H1 (cell line): ENCODE results near the gene SIAH3. TPM values are rescaled to one million over a fixed set of nuclear protein-coding genes. Genes with fewer than 3 reads are reported as not detected.

Source experiments
- ASH2L ChIP-seq: fragments of 200-600, 300-600 bp; sonication (generic); IDR thresholded peaks from one replicate; pipeline ENCODE4 v1.7.1; 2017; ENCODE audit warnings: low read length
- CHD1 ChIP-seq: IDR thresholded peaks from 2 replicates; pipeline ENCODE4 v1.6.1; 2012; ENCODE audit warnings: low read depth, low read length, improper control_type of control experiment
- CHD2 ChIP-seq: IDR thresholded peaks from 2 replicates; pipeline ENCODE4 v1.6.1; 2012; ENCODE audit warnings: low read length, improper control_type of control experiment
- HDAC6 ChIP-seq: IDR thresholded peaks from one replicate; pipeline ENCODE4 v1.7.1; 2012; ENCODE audit warnings: low read depth, mild to moderate bottlenecking, inconsistent platforms, low read length, moderate library complexity
- POLR2A ChIP-seq, 2 experiments: IDR thresholded peaks; 1 replicate in 1 of 2; 2 replicates in 1 of 2; pipeline ENCODE4 v1.6.1; 2011; ENCODE audit warnings: low read depth in 2 of 2, low read length in 2 of 2, mild to moderate bottlenecking in 2 of 2; ENCODE audit errors: control extremely low read depth in 1 of 2
- SIX5 ChIP-seq: IDR thresholded peaks from 2 replicates; pipeline ENCODE4 v1.6.1; 2011; ENCODE audit warnings: mild to moderate bottlenecking, low read depth, low read length
- SP1 ChIP-seq: IDR thresholded peaks from 2 replicates; pipeline ENCODE4 v1.6.1; 2011; ENCODE audit warnings: low read depth, low read length
- polyA plus RNA-seq, 7 experiments: library from polyadenylated mRNA; depleted of rRNA in 3 of 7; stranded (reverse) in 5 of 7; unstranded in 2 of 7; fragments of >200 nt in 5 of 7; fragments of 200-250 nt in 2 of 7; gene quantifications; 1 replicate in 5 of 7; 2 replicates in 1 of 7; 4 replicates in 1 of 7; pipeline versions ENCODE4 v1.2.1 to v1.2.3, GENCODE V29; 2011 to 2013; ENCODE audit warnings: missing spikeins in 2 of 7, mixed read lengths in 2 of 7
- total RNA-seq: library from RNA; stranded (reverse); fragmentation: NEBNext Ultra II Directional; extraction: Animal tissue kit (Norgen Biotek cat#: 25700); gene quantifications from 2 replicates; pipeline ENCODE4 v1.2.1, GENCODE V29; 2021

Gene SIAH3
- total and polyA plus RNA-seq, 2 of the 8 experiments (the other 6 are each of a cell fraction or from before 2014, with no cell fraction given) = 0.15 to 0.17 TPM

- TF ChIP-seq SP1 (no peak), CHD2 (no peak), POLR2A (IDR thresholded peaks at IDR 0.05; ENCODE audit: control extremely low read depth in 1 of 2, low read depth in 2 of 2, low read length in 2 of 2) (no peak), CHD1 (no peak), SIX5 (no peak), ASH2L (no peak), HDAC6 (no peak)
These were observed 18.7 kb upstream of the SIAH3 start (continued) for GRCh38 chr13:45870232-45870631.
